Subcutaneous abdominal adipose tissue (tissue), 5 donors: ENCODE results near the gene MBTD1.

Source experiments
- H3K27ac ChIP-seq: one replicate; pipeline ENCODE4 v1.7.0; 2013; ENCODE audit warnings: low read depth, mild to moderate bottlenecking, inconsistent platforms, low read length, moderate library complexity
- H3K27me3 ChIP-seq, 5 donors: one replicate each; pipeline ENCODE4 v1.7.0; 2013; ENCODE audit warnings: low read length in 5 of 5, inconsistent platforms in 1 of 5; ENCODE audit not compliant: control insufficient read depth in 5 of 5, insufficient read depth in 4 of 5
- H3K36me3 ChIP-seq, 5 donors: one replicate each; pipeline ENCODE4 v1.7.0; 2013; ENCODE audit warnings: low read length in 5 of 5; ENCODE audit not compliant: control insufficient read depth in 5 of 5, insufficient read depth in 5 of 5
- H3K4me1 ChIP-seq, 5 donors: one replicate each; pipeline ENCODE4 v1.7.0; 2013; ENCODE audit warnings: low read length in 5 of 5, mild to moderate bottlenecking in 3 of 5, moderate library complexity in 1 of 5; ENCODE audit not compliant: control insufficient read depth in 5 of 5, insufficient read depth in 5 of 5
- H3K4me3 ChIP-seq, 5 donors: one replicate each; pipeline ENCODE4 v1.7.0; 2013; ENCODE audit warnings: low read length in 5 of 5, low read depth in 1 of 5
- H3K9ac ChIP-seq, 5 donors: one replicate each; pipeline ENCODE4 v1.7.0; 2013; ENCODE audit warnings: low read length in 5 of 5, mild to moderate bottlenecking in 4 of 5, moderate library complexity in 3 of 5
- H3K9me3 ChIP-seq, 5 donors: one replicate each; pipeline ENCODE4 v1.7.0; 2013; ENCODE audit warnings: low read length in 5 of 5; ENCODE audit not compliant: control insufficient read depth in 5 of 5
- donor health status: healthy.
- donor health status: healthy.
- donor health status: healthy.
- donor health status: healthy.
- donor health status: healthy.

MBTD1 gene

GRCh38 chr17:51132964-51133319 is 126.9 kb downstream of the MBTD1 start:
- H3K9me3 ChIP-seq, result no peaks in the 10 kb centered on the region
- H3K27me3 ChIP-seq, result no peaks in the 10 kb centered on the region
- H3K27ac ChIP-seq, result no peak overlapping the region
- no peaks in the 10 kb centered on the region for H3K36me3 ChIP-seq
- no peak overlapping the region for H3K4me3 ChIP-seq
- no peak overlapping the region for H3K9ac ChIP-seq
- H3K4me1 ChIP-seq, result peaks cover 0 to 12% (median under 1%) of the 10 kb centered on the region in 5 donors

GRCh38 chr17:51128076-51128475 is 131.8 kb downstream of the MBTD1 start:
- no peak overlapping the region for H3K4me3 ChIP-seq

More at GRCh38 chr17:51128076-51128475, 131.8 kb downstream of the MBTD1 start:
- Histone ChIP-seq H3K27ac (peak overlapping the region; percentile 30), H3K27me3 (no peaks in the 10 kb centered on the region), H3K9me3 (no peaks in the 10 kb centered on the region), H3K36me3 (no peaks in the 10 kb centered on the region), H3K4me1 (peaks cover 0 to 19% (median 3%) of the 10 kb centered on the region in 5 donors), H3K9ac (peak overlapping the region in 1 of 5 donors; percentile 30)
